GM12873 (cell line): ENCODE results near the gene EOLA1.
"Not testable (repeated sequence)": the region's sequence is repeated elsewhere in the genome, so short reads cannot be mapped to it uniquely, and the experiment has no call there.

Experiments
- TF ChIP-seq, protein P1 (sequence below): IDR thresholded peaks from 2 replicates; pipeline ENCODE4 v1.5.1; 2012; ENCODE audit warnings: low read depth, mild to moderate bottlenecking, moderate library complexity, low read length, control low read depth; ENCODE audit not compliant: insufficient read depth; ENCODE audit errors: missing control alignments

The EOLA1 gene

DNA sequence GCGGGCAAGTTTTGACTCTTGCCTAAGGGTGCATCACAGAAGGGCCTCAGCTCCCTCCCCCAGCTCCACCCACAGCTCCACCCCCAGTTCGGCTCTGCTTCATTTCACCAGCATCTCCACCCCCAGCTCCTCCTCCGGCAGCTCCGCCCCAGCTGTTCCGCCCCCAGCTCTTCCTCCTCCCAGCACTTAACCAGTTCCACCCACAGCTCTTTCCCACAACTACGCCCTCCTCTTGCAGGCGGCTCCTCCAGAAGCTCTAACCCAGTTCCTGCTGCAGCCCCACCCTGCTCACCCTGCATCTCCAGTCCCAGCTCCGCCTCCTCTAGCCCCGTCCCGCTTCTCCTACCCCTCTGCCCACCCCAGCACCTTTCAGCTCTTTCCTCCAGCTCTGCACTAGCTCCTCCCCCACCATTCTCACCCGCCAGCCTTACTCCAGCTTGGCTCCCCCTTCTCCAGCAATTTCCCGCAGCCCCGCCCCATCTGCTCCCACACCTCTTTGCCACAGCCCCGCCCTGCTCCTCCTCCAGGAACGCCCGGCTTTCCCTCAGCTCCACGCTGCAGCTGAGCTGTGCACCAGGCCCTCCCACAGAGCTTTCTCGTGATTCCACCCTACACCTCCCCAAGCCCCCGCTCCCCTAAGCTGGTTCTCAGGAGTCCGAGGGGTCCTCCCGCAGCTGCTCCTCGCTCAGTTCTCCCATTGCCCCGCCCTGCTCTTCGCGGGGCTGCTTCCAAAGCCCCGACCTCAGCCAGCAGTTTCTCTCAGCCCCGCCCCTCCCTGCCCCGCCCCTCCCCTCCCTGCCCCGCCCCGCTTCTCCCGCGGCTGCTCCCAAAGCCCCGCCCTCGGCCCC lies 1.3 kb upstream of the EOLA1 start:
- TF ChIP-seq, protein P1, sequence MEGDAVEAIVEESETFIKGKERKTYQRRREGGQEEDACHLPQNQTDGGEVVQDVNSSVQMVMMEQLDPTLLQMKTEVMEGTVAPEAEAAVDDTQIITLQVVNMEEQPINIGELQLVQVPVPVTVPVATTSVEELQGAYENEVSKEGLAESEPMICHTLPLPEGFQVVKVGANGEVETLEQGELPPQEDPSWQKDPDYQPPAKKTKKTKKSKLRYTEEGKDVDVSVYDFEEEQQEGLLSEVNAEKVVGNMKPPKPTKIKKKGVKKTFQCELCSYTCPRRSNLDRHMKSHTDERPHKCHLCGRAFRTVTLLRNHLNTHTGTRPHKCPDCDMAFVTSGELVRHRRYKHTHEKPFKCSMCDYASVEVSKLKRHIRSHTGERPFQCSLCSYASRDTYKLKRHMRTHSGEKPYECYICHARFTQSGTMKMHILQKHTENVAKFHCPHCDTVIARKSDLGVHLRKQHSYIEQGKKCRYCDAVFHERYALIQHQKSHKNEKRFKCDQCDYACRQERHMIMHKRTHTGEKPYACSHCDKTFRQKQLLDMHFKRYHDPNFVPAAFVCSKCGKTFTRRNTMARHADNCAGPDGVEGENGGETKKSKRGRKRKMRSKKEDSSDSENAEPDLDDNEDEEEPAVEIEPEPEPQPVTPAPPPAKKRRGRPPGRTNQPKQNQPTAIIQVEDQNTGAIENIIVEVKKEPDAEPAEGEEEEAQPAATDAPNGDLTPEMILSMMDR = no peak

DNA sequence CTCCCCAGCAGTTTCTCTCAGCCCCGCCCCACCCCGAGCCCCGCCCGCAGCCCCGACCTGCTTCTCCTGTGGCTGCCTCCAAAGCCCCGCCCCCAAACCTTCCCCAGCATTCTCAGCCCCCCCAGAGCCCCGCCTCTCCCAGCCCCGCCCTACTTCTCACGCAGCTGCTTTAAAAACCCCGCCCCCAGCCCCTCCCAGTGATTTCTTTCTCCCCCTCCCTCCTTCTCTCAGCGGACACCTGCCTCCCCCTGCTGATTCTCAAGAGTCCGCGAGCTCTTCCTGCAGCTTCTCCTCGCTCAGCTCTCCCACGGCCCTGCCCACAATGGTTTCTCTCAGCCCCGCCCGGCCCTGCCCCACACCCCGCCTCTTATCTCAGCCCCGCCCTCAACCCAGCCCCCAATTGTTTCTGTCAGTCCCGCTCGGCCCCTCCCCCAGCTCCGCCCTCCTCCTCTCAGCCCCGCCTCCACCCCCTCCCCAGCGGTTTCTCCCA lies 636 bp upstream of the EOLA1 start:
- TF ChIP-seq, protein P1 = no peak

DNA sequence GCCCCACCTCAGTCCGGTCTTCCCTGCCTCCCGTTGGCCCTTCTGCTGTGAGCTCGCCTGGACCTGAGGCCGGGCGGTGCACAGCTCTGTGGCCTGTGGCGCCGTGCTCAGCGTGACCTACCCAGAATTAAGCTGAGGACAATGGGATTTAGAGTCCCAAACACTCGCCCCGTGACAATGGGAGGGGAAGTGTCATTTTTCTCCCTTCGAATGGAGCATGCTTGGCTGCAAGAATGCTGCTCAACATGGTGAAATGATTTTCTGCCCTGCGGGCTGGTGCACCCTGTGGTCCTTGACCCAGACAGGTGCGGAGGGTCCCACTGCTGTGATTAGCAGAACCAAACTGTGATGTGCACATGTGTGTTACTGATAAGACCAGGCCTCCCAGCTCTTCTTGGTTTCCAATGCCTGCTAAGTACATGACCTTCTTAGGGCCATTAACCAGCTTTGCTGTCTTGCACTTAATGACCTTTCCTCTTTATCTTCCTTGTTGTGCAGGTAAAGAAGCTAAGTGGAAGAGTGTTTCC lies 772 bp downstream of the EOLA1 start:
- TF ChIP-seq, protein P1 = no peak

DNA sequence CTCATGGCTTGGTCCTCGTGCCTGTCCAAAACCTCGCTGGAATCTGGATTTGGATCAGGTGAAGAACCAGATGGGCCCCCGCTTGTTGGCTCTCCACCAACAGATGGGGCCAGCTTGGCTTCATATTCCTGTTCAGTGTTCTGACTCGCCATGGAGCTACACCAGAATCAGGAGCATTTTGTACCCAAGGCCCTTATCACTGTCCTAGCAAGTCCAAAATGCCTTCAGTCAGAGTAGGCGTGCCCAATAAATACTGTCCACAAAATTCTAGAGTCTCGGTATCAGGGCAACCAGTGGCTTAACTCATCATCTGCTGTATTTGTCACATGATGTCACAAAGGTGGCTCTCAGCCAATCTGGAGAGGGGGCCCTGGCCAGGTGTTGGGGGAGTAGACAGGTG lies 8.9 kb downstream of the EOLA1 start, which contains the start of gene HSFX3:
TSS of gene HSFX3 (minus strand) at position 224 of the 400 bp plus-strand sequence. CDS start at position 152, 72 bp downstream.
- TF ChIP-seq, protein P1 = not testable (repeated sequence)

DNA sequence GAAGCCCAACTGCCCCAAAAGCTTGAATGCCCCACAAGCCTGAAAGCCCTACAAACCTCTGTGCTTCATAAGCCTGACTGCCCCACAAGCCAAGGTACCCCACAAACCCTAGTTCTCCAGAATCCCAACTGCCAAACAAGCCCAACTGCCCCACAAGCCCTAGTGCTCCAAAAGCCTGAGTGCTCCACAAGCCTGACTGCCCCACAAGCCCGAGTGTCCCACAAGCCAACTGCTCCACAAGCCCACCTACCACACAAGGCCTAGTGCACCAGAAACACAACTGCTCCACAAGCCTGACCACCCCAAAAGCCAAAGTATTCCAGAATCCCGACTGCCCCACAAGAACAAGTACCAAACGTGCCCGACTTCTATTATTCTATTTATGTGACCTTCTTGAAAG lies 22.5 kb downstream of the EOLA1 start:
- TF ChIP-seq, protein P1 = no peak

DNA sequence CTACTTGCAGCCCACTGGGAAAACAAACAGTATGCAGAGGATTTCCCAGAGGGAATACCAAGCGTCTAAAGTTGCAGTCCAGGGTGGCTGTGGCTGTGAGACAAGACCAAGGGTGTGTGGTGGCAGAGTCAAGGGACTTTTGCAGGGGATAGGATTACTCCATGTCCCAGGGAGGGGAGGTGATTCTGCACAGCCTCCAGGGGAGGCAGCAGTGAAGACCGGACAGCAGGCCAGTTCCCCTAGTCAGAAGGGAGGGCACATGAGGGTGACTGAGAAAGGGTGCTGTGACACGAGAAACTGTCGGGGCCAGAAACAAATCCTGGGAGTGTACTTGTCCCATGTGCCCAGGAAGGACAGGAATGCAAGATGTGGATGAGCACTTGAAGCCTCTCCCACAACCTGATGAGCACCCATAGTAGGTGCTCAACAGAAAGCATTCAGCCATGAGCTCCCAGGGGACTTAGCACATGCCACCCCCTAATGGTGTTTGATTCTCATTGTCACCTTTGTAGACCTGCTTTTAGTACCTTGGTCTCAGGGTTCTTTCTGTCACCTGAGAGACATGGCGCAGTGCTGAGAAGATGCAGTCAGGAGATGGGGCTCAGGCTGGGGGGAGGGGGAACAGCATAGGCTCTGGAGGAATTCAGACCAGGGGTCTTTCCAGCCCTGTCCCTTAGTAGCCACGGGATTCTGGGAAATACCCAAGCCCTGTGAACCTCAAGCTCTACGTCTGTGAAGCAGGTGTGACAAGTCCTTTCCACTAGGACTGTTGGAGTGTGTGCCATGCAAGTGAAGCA lies 27.0 kb downstream of the EOLA1 start:
- TF ChIP-seq, protein P1 = no peak
